Naive thymus-derived CD8-positive, alpha-beta T cell (primary cell): ENCODE data around the gene TCF7L1. TPM values are rescaled to one million over a fixed set of nuclear protein-coding genes. Genes with fewer than 3 reads are reported as not detected.
A peak's percentile ranks its signal among the peaks of the same experiment; 100 is the strongest.
"Not testable (repeated sequence)": the region's sequence is repeated elsewhere in the genome, so short reads cannot be mapped to it uniquely, and the experiment has no call there.

ENCODE experiments used
- ATAC-seq, 2 donors: fragments of 150-1000 bp; cut with Tn5 transposase in 1 of 2; sonication (Bioruptor Pico), chemical (Tn5 transposase) in 1 of 2; 1 replicate in 1 of 2; 2 replicates in 1 of 2; pipeline ENCODE4 v1.10.0; 2021; ENCODE audit warnings: mild to moderate bottlenecking in 2 of 2, moderate library complexity in 2 of 2
- POLR2A ChIA-PET: fragments of 350-600 bp; sonication (Branson Sonifier 250); formaldehyde crosslinking; loops from one replicate; lab custom pipeline; 2021; ENCODE audit warnings: antibody characterized with exemption; lab: Charles Lee
- DNase-seq, 10 donors: peaks; one replicate each; pipeline versions ENCODE4 v3.0.0 to v3.0.0-alpha.2; 2020 to 2022
- H3K27ac Mint-ChIP-seq, 10 donors: one replicate each; pipeline ENCODE4 v1.8.0; 2020 to 2022; ENCODE audit warnings: mild to moderate bottlenecking in 10 of 10, mixed read lengths in 10 of 10, moderate library complexity in 4 of 10, inconsistent platforms in 1 of 10
- H3K27me3 Mint-ChIP-seq, 5 donors: one replicate each; pipeline ENCODE4 v1.8.0; 2021 to 2022; ENCODE audit warnings: mixed read lengths in 5 of 5
- H3K36me3 Mint-ChIP-seq, 3 donors: one replicate each; pipeline ENCODE4 v1.8.0; 2020 to 2022; ENCODE audit warnings: mixed read lengths in 3 of 3, mild to moderate bottlenecking in 2 of 3, inconsistent platforms in 1 of 3
- H3K4me1 Mint-ChIP-seq, 4 donors: one replicate each; pipeline ENCODE4 v1.8.0; 2021 to 2022; ENCODE audit warnings: mixed read lengths in 4 of 4
- H3K4me3 Mint-ChIP-seq, 10 donors: one replicate each; pipeline ENCODE4 v1.8.0; 2020 to 2022; ENCODE audit warnings: mild to moderate bottlenecking in 10 of 10, mixed read lengths in 10 of 10, moderate library complexity in 6 of 10, inconsistent platforms in 1 of 10
- H3K9me3 Mint-ChIP-seq, 9 donors: one replicate each; pipeline ENCODE4 v1.8.0; 2020 to 2022; ENCODE audit warnings: mixed read lengths in 9 of 9, mild to moderate bottlenecking in 3 of 9, inconsistent platforms in 1 of 9, moderate library complexity in 1 of 9
- polyA plus RNA-seq, 3 donors: library from polyadenylated mRNA; unstranded; fragments of 300-500 nt; fragmentation: Illumina TruSeq; gene quantifications; one replicate each; pipeline ENCODE4 v1.2.3, GENCODE V29; 2021
- total RNA-seq, 8 experiments: library from RNA in 2 of 8; stranded (reverse) in 2 of 8; gene quantifications; one replicate each; pipeline ENCODE4 v1.2.3 and lab custom pipeline; 2021 to 2026

Gene TCF7L1
- total and polyA plus RNA-seq, 5 experiments from 2014 or later = 0.08 to 0.09 TPM; not detected in 3

DNA sequence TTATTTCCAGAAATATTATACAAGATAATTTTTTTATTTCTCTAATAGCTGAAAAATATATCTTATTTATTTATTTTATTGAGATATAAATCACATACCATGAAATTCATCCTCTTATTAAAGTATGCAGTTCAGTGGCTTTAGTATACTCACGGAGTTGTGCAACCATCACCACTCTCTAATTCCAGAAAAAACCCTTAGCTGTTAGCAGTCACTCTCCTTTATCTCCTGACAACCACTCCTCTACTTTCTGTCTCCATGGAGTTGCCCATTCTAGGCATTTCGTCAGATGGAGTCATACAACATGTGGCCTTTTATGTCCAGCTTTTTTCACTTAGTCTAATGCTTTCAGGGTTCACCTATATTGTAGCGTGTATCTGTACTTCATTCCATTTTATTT is 66.5 kb downstream of the TCF7L1 start:
- peaks cover 0 to 9% (median 2%) of the 10 kb centered on the region in 5 donors for H3K27me3 Mint-ChIP-seq
- H3K4me3 Mint-ChIP-seq = no peak overlapping the region
- ATAC-seq (no peak), DNase-seq (no peak)
- POLR2A ChIA-PET = no interaction called here
- H3K4me1 Mint-ChIP-seq = no peaks in the 10 kb centered on the region
- H3K36me3 Mint-ChIP-seq = no peaks in the 10 kb centered on the region
- no peaks in the 10 kb centered on the region for H3K9me3 Mint-ChIP-seq
- H3K27ac Mint-ChIP-seq = no peak overlapping the region

DNA sequence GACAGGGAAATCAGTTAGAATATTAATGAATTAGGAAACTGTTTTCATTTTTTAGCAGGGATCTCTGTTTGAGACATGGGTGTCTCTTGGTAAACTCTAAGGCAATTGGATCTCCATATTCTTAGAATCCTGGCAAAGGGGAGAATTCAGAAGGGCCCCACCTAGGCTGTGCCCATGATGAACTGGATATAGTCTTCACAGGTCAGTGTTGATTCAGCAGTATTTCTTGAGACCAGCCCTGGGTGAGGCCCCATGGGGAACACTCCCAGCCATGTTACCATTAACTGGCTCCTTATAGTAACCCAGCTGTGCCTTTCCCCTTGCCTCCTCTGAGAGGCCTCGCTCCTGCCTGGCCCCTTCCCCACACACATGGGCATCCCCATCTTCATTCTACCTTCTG is 76.7 kb downstream of the TCF7L1 start:
- H3K9me3 Mint-ChIP-seq = peaks cover 0 to 1% (median 0%) of the 10 kb centered on the region in 9 donors
- H3K27ac Mint-ChIP-seq = no peak overlapping the region
- H3K27me3 Mint-ChIP-seq = peaks cover 10 to 26% (median 23%) of the 10 kb centered on the region in 5 donors
- no peaks in the 10 kb centered on the region for H3K36me3 Mint-ChIP-seq
- POLR2A ChIA-PET = no interaction called here
- no peaks in the 10 kb centered on the region for H3K4me1 Mint-ChIP-seq
- H3K4me3 Mint-ChIP-seq = no peak overlapping the region
- ATAC-seq = no peak
- DNase-seq = no peak

DNA sequence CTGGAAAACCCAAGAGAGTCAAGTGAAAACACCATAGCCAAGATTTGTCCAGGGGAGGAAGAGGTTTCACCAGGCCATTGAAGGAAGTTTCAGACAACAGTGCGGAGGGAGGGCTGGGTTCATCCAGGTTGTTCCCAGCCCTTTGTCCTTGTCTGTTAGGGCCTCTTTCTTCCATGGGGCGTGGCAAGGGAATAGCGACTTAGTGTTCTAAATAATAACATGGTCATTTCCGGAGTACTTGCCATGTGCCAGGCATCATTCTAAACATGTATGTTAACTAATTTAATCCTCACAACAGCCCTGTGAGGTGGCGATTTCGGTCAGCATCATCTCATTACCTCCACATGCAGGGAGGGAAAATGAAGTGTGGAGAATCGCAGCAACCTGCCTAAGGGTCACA is 77.3 kb downstream of the TCF7L1 start:
- H3K27me3 Mint-ChIP-seq = peaks cover 10 to 26% (median 23%) of the 10 kb centered on the region in 5 donors

DNA sequence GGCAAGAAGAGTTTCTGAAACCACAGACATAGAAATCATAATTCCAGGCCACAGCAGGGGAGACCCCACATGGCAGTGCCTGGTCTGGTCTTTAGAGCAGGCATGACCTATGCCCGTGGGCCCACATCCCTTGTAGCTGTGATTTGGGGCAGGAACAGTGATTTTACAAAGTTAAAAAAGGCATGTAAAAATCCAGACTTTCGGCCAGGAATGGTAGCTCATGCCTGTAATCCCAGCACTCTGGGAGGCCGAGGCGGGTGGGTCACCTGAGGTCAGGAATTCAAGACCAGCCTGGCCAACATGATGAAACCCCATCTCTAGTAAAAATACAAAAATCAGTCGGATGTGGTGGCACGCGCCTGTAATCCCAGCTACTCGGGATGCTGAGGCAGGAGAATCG is 78.4 kb downstream of the TCF7L1 start:
- H3K9me3 Mint-ChIP-seq, H3K4me3 Mint-ChIP-seq, ATAC-seq, DNase-seq, POLR2A ChIA-PET, H3K4me1 Mint-ChIP-seq, H3K27ac Mint-ChIP-seq, H3K36me3 Mint-ChIP-seq: not testable (repeated sequence)
- peaks cover 14 to 30% (median 24%) of the 10 kb centered on the region in 5 donors for H3K27me3 Mint-ChIP-seq

More for the DNA sequence above, 77.3 kb downstream of the TCF7L1 start:
- H3K4me1 Mint-ChIP-seq = no peaks in the 10 kb centered on the region
- no peak overlapping the region for H3K4me3 Mint-ChIP-seq
- ATAC-seq (no peak), DNase-seq (no peak)
- H3K9me3 Mint-ChIP-seq = peaks cover 0 to 1% (median 0%) of the 10 kb centered on the region in 9 donors
- no peaks in the 10 kb centered on the region for H3K36me3 Mint-ChIP-seq
- no peak overlapping the region for H3K27ac Mint-ChIP-seq
- POLR2A ChIA-PET = no interaction called here

DNA sequence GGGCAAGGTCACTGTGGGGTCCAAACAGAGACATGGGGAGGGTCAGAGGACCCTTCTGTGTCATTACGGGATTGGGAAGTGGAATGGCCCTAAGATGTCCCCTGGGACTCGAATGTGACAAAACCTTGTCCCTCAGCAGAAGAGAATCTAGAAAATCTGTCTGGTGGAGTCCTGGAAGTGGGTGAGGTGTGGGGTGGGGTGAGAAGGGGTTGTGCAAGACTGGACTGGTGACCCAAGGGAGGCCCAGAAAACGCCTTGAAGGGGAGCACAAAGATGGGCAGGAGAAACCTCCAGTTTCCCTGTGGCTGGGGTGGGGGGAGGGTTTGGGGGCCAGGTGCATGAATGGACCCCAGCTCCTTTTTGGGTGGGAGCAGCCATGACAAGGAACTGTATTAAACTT is 79.6 kb downstream of the TCF7L1 start:
- DNase-seq (no peak), ATAC-seq (no peak)
- Mint-ChIP-seq H3K27ac (no peak overlapping the region), H3K4me1 (no peaks in the 10 kb centered on the region), H3K4me3 (no peak overlapping the region), H3K27me3 (peaks cover 17 to 35% (median 30%) of the 10 kb centered on the region in 5 donors), H3K9me3 (peaks cover 0 to 1% (median 0%) of the 10 kb centered on the region in 9 donors), H3K36me3 (no peaks in the 10 kb centered on the region)
- POLR2A ChIA-PET = no interaction called here

DNA sequence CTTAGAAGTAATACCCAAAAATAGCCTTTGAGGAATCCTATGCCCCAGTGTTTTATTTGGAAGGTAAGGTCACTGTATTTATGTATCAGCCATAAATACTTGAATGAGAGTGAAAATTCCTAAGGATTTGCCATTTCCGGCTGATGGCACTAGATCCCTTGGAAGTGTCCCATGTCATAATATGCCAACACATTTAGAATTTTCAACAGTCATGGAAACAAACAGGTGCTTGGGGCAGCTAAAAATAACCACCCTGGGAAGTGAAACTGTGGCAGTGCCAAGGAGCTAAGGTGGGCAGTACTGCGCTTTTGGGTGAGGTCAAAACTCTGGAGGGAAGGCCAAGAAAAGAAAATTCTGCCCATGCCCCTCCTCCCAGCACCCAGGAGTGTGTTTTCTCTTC is 80.2 kb downstream of the TCF7L1 start:
- Mint-ChIP-seq H3K36me3 (no peaks in the 10 kb centered on the region), H3K27ac (no peak overlapping the region), H3K9me3 (peaks cover 0 to 1% (median 0%) of the 10 kb centered on the region in 9 donors), H3K27me3 (peaks cover 14 to 35% (median 26%) of the 10 kb centered on the region in 5 donors), H3K4me3 (no peak overlapping the region), H3K4me1 (no peaks in the 10 kb centered on the region)
- no peak for ATAC-seq
- POLR2A ChIA-PET = no interaction called here
- no peak for DNase-seq

DNA sequence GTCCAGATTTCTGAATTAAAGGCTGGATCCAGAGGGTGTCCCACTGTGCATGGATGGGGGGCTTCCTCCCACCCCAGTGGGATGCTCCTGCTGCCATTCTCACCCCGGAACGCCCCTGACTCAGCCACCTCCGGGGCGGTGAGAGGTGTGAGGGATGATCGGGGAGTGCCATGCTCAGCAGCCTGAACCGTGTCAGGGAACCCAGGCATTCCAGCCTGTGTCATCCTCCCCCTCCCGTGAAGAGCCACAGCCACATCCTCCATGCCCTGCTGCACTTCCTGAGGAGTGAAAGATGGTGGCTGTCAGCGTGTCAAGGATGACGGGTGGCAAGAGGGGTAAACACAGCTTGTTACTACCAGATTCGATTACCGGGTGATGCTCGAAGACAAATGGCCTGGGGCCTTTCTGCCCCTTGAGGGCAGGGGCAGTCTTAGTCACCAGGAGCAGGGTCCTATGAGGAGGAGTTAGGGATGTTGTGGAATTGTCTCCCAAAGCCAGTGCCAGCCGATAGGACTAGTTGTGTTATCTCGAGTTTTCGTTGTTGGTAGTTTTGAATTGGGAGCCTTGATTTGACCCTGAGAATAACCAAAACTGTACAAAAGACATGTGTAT is 80.8 kb downstream of the TCF7L1 start:
- Mint-ChIP-seq H3K36me3 (no peaks in the 10 kb centered on the region), H3K4me3 (no peak overlapping the region), H3K27ac (no peak overlapping the region), H3K27me3 (peaks cover 14 to 36% (median 26%) of the 10 kb centered on the region in 5 donors), H3K9me3 (peaks cover 0 to 1% (median 0%) of the 10 kb centered on the region in 9 donors), H3K4me1 (no peaks in the 10 kb centered on the region)
- no peak for ATAC-seq
- no peak for DNase-seq
- POLR2A ChIA-PET = no interaction called here

DNA sequence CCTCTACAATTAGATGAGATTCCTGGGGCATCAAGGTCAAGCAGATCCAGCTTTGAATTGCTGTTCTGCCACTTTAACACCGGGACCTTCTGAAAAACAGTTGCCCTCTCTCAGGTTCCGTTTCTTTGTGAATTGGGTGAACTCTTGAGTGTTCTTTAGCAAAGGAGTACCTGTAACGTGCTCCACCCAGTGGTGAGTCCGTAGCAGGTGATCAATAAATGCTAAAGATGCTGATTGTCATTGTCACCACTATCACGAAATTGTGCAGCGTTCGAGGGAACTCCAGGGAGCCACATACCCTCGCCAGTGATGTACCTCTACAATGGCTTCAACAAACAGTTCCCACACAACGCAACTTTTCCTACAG is 81.9 kb downstream of the TCF7L1 start:
- ATAC-seq (no peak), DNase-seq (no peak)
- H3K36me3 Mint-ChIP-seq = no peaks in the 10 kb centered on the region
- peaks cover 0 to 1% (median 0%) of the 10 kb centered on the region in 9 donors for H3K9me3 Mint-ChIP-seq
- peaks cover 20 to 36% (median 25%) of the 10 kb centered on the region in 5 donors for H3K27me3 Mint-ChIP-seq
- H3K27ac Mint-ChIP-seq = no peak overlapping the region
- no peaks in the 10 kb centered on the region for H3K4me1 Mint-ChIP-seq
- no peak overlapping the region for H3K4me3 Mint-ChIP-seq
- POLR2A ChIA-PET = no interaction called here

DNA sequence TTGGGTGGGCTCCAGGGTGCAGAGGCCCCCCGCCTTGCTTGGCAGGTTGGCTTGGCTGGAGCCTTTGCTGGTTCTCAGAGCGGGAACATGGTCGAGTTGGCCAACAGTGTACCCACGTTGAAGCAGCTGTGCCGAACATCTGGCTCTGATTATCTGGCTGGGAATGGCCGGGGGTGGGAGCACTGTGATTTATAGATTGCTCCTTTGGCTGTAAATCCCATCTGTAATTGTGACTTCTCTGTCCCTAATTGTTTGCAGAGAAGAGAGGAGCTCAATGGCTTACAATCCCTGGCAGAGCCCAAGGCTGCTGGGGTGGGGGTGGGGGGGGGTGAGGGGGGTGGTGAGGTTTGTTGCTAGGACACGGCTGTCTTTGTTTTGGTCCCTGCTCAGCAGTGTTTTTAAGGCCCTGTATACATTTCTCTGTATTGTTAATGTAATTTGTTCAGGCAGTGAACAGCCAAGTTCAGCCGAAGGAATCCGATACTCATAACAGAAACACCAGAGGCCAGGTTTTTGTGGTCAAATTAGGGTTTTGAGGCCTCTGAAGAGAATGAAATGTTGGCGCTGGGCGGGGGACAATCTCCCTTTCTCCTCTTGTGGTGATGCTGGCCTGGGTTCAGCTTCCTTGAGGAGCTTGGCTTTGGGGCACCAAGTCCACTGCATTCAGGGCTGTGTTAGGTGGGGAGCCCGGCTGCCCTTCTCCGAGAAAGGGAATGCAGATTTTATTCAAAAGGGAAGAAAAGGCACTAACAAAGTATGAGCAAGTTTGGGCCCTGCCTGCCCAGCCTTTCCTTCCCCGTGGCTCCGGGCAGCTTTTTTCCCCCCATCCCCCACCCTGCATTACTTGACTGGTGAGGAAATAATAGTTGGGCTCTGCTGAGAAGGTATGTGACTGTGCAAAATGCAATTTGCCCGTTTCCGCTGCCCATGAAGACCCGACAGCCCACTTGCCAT is 82.5 kb downstream of the TCF7L1 start:
- DNase-seq (no peak), ATAC-seq (no peak)
- H3K27ac Mint-ChIP-seq = peak overlapping the region in 1 of 10 donors; percentile 31
- H3K36me3 Mint-ChIP-seq = no peaks in the 10 kb centered on the region
- POLR2A ChIA-PET = no interaction called here
- H3K4me1 Mint-ChIP-seq = no peaks in the 10 kb centered on the region
- peaks cover 20 to 35% (median 22%) of the 10 kb centered on the region in 5 donors for H3K27me3 Mint-ChIP-seq
- no peak overlapping the region for H3K4me3 Mint-ChIP-seq
- H3K9me3 Mint-ChIP-seq = no peaks in the 10 kb centered on the region

DNA sequence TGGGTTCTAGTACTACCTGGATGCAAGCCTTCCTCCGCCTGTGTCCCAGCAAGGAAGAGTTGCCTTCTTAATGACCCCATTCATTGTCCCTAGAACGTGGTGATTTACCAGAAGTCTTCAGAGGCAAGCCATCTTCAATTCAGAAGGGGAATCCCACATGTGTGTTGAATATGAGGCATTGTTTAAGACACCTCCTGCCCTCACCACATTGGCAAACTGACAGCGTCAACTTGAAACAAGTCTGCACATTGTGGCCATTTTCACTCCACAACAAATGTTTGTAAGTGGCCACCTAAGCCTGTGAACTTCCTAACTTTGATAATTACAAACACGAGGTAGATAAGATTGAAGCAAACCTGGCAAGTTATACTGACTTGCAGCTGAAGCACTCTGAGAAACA is 83.7 kb downstream of the TCF7L1 start:
- Mint-ChIP-seq H3K27ac (no peak overlapping the region), H3K27me3 (peaks cover 19 to 44% (median 23%) of the 10 kb centered on the region in 5 donors), H3K36me3 (no peaks in the 10 kb centered on the region), H3K4me1 (no peaks in the 10 kb centered on the region), H3K4me3 (no peak overlapping the region), H3K9me3 (peaks cover 0 to 1% (median 0%) of the 10 kb centered on the region in 9 donors)
- no peak for ATAC-seq
- POLR2A ChIA-PET = no interaction called here
- DNase-seq = no peak

DNA sequence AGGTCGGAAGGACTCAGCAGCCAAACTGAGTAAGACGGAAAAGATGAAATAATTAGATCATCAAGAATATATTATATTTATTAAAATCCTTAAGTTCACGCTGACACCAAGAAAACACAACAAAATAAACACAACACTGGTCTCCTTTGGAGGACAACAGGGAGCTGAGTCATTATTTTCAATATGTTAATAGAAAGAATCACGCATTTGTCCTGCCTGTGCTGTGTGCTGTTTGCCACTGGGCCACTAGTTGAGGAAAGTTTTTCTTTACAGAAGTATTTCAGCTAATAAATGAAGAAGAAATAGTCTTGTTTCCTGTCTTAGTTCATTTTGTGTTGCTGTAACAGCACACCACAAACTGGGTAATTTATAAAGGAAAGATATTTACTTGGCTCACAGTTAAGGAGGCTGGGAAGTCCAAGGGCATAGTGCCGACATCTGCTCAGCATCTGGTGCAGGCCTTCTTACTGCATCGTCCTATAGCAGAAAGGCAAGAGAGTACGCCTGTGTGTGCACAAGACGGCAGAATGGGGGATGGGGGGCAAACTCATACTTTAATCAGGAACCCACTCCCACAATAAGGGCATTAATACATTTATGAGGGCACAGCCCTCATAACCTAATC is 88.0 kb downstream of the TCF7L1 start:
- POLR2A ChIA-PET = no interaction called here
- H3K27ac Mint-ChIP-seq = no peak overlapping the region
- no peak for DNase-seq

DNA sequence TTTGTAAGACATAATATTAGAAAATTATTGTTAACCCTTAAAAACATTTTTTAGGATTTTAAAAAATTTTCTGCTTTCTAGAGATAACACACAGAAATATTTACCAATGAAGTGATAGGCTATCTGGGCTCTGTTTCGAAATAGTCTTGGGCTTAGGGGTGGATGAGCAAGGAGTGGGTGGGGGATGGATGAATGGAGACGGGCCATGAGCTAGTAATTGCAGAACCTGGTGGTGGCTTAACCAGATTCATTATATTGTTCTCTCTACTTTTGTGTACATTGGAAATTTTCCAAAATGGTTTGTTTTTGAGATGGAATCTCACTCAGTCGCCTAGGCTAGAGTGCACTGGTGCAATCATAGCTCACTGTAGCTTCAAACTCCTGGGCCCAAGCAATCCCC is 89.6 kb downstream of the TCF7L1 start:
- POLR2A ChIA-PET = no interaction called here
- Mint-ChIP-seq H3K27ac (no peak overlapping the region), H3K9me3 (peaks cover 0 to 1% (median 0%) of the 10 kb centered on the region in 9 donors), H3K36me3 (no peaks in the 10 kb centered on the region), H3K27me3 (peaks cover 10 to 37% (median 19%) of the 10 kb centered on the region in 5 donors), H3K4me1 (no peaks in the 10 kb centered on the region), H3K4me3 (no peak overlapping the region)
- no peak for DNase-seq
- no peak for ATAC-seq

More for the DNA sequence above, 88.0 kb downstream of the TCF7L1 start:
- Mint-ChIP-seq H3K4me1 (no peaks in the 10 kb centered on the region), H3K27me3 (peaks cover 7 to 41% (median 20%) of the 10 kb centered on the region in 5 donors), H3K36me3 (no peaks in the 10 kb centered on the region), H3K4me3 (no peak overlapping the region), H3K9me3 (peaks cover 0 to 1% (median 0%) of the 10 kb centered on the region in 9 donors)
- no peak for ATAC-seq

DNA sequence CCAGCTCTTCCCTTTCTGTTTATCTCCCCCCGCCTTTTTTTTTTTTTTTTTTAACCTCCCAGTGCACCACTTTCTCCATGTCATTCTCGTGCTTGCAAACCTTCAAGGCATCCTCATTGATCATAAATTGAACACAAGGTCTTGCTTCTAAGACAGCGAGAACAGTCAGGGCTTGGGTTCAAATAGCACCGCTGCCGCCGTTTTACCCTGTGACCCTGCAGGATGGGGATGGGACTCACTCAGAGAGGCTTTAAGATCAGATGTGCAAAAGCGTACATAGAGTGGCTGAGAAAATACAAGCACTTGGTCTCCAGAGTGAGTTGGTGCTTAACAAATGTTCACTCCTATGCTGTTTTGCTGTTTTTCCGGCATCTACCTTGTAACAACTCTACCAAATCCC is 93.6 kb downstream of the TCF7L1 start:
- ATAC-seq = no peak
- H3K9me3 Mint-ChIP-seq = peaks cover 0 to 1% (median 0%) of the 10 kb centered on the region in 9 donors
- no peak overlapping the region for H3K4me3 Mint-ChIP-seq
- no peak for DNase-seq
- peaks cover 10 to 32% (median 23%) of the 10 kb centered on the region in 5 donors for H3K27me3 Mint-ChIP-seq
- H3K27ac Mint-ChIP-seq = no peak overlapping the region
- no peaks in the 10 kb centered on the region for H3K36me3 Mint-ChIP-seq
- peaks cover 0 to 1% (median 0%) of the 10 kb centered on the region in 4 donors for H3K4me1 Mint-ChIP-seq
- POLR2A ChIA-PET = no interaction called here
